Uterus (tissue), 4 donors: Measurements from ENCODE around the gene MGRN1. TPM values are rescaled to one million over a fixed set of nuclear protein-coding genes. Genes with fewer than 3 reads are reported as not detected.

Experiments used
- DNase-seq, 2 donors: peaks; one replicate each; pipeline ENCODE4 v3.0.0-alpha.2; 2019 to 2020
- H3K27ac ChIP-seq, 2 donors: fragments of 200-600 bp; sonication (generic); 1 replicate in 1 of 2; 2 replicates in 1 of 2; pipeline ENCODE4 v1.5.1; 2016 to 2018
- H3K27me3 ChIP-seq, 2 donors: fragments of 200-600 bp; sonication (generic); one replicate each; pipeline ENCODE4 v1.5.1; 2018 to 2019; ENCODE audit warnings: control low read depth in 1 of 2
- H3K36me3 ChIP-seq, 2 donors: fragments of 200-600 bp; sonication (generic); one replicate each; pipeline ENCODE4 v1.5.1; 2019; ENCODE audit warnings: control low read depth in 1 of 2
- H3K4me1 ChIP-seq, 2 donors: fragments of 200-600 bp; sonication (generic); one replicate each; pipeline ENCODE4 v1.5.1; 2018 to 2019; ENCODE audit warnings: control low read depth in 1 of 2
- H3K4me3 ChIP-seq, 2 donors: fragments of 200-600 bp; sonication (generic); 1 replicate in 1 of 2; 2 replicates in 1 of 2; pipeline ENCODE4 v1.5.1; 2018 to 2019; ENCODE audit warnings: mild to moderate bottlenecking in 1 of 2
- H3K9me3 ChIP-seq, 2 donors: fragments of 200-600 bp; sonication (generic); one replicate each; pipeline ENCODE4 v1.5.1; 2019; ENCODE audit warnings: control low read depth in 1 of 2
- CTCF ChIP-seq, 4 experiments: fragments of 200-600 bp in 2 of 4; fragments of 450-650 bp in 2 of 4; sonication (generic) in 2 of 4; IDR thresholded peaks; one replicate each; pipeline ENCODE4 v1.5.1; 2016 to 2019; ENCODE audit warnings: antibody characterized with exemption in 4 of 4, mild to moderate bottlenecking in 2 of 4, moderate library complexity in 1 of 4
- POLR2A ChIP-seq, 2 donors: fragments of 450-650 bp; IDR thresholded peaks; one replicate each; pipeline ENCODE4 v1.6.1; 2016; ENCODE audit warnings: antibody characterized with exemption in 2 of 2, mild to moderate bottlenecking in 1 of 2, moderate library complexity in 1 of 2
- intact Hi-C: fragments of 100-400 bp; cut with DNase I; formaldehyde crosslinking; loops from one replicate; pipeline ENCODE4 v1.15.1; 2023; ENCODE audit warnings: low total_unique reads
- total RNA-seq, 4 donors: library from RNA; depleted of rRNA in 3 of 4; stranded (reverse); fragments of >200 nt in 3 of 4; gene quantifications; one replicate each; pipeline versions ENCODE4 v1.1.0 to v1.2.4, GENCODE V29; 2014 to 2023
- donor health status: DM: yes; HTN: yes; CAD: no.

MGRN1 gene
- total RNA-seq, 4 donors from 2014 or later, result 19.0 to 107 (median 68.6) TPM

GRCh38 chr16:4603624-4604170, 20.9 kb upstream of the MGRN1 start:
- no peaks in the 10 kb centered on the region for H3K4me1 ChIP-seq
- no peaks in the 10 kb centered on the region for H3K36me3 ChIP-seq
- H3K9me3 ChIP-seq, result no peaks in the 10 kb centered on the region
- no peaks in the 10 kb centered on the region for H3K27me3 ChIP-seq
- no peak overlapping the region for H3K27ac ChIP-seq
- no peak for TF ChIP-seq POLR2A (IDR thresholded peaks at IDR 0.05)
- TF ChIP-seq CTCF (IDR thresholded peaks at IDR 0.05), result no peak
- DNase-seq, result no peak
- H3K4me3 ChIP-seq, result no peak overlapping the region
- intact Hi-C loops, result no loop called here

- Histone ChIP-seq H3K4me3 (no peak overlapping the region), H3K9me3 (no peaks in the 10 kb centered on the region), H3K27me3 (no peaks in the 10 kb centered on the region), H3K27ac (no peak overlapping the region), H3K36me3 (no peaks in the 10 kb centered on the region), H3K4me1 (no peaks in the 10 kb centered on the region)
- TF ChIP-seq POLR2A (IDR thresholded peaks at IDR 0.05), result no peak
- no peak for TF ChIP-seq CTCF (IDR thresholded peaks at IDR 0.05)
- DNase-seq, result no peak
- intact Hi-C loops, result no loop called here
These were observed 20.2 kb upstream of the MGRN1 start for GRCh38 chr16:4604401-4604800.

- no peak overlapping the region for H3K27ac ChIP-seq
- no peak for TF ChIP-seq CTCF (IDR thresholded peaks at IDR 0.05)
- no peak for TF ChIP-seq POLR2A (IDR thresholded peaks at IDR 0.05)
- H3K36me3 ChIP-seq, result no peaks in the 10 kb centered on the region
- H3K27me3 ChIP-seq, result no peaks in the 10 kb centered on the region
- intact Hi-C loops, result no loop called here
- H3K4me3 ChIP-seq, result no peak overlapping the region
- peaks cover 0 to 4% of the 10 kb centered on the region in 2 donors for H3K4me1 ChIP-seq
- H3K9me3 ChIP-seq, result no peaks in the 10 kb centered on the region
- DNase-seq, result no peak
These were observed 18.3 kb upstream of the MGRN1 start for GRCh38 chr16:4606354-4606753.

- Histone ChIP-seq H3K36me3 (no peaks in the 10 kb centered on the region), H3K27ac (no peak overlapping the region), H3K4me3 (no peak overlapping the region), H3K27me3 (no peaks in the 10 kb centered on the region), H3K9me3 (no peaks in the 10 kb centered on the region), H3K4me1 (peaks cover 0 to 18% of the 10 kb centered on the region in 2 donors)
- intact Hi-C loops, result no loop called here
- TF ChIP-seq CTCF (IDR thresholded peaks at IDR 0.05) (no peak), POLR2A (IDR thresholded peaks at IDR 0.05) (no peak)
- DNase-seq, result no peak
These were observed 16.6 kb upstream of the MGRN1 start for GRCh38 chr16:4607841-4608703.

GRCh38 chr16:4608704-4608980, 16.0 kb upstream of the MGRN1 start:
- intact Hi-C loops, result no loop called here
- no peaks in the 10 kb centered on the region for H3K36me3 ChIP-seq

More at GRCh38 chr16:4608704-4608980, 16.0 kb upstream of the MGRN1 start:
- Histone ChIP-seq H3K4me3 (no peak overlapping the region), H3K9me3 (no peaks in the 10 kb centered on the region), H3K4me1 (peaks cover 0 to 24% of the 10 kb centered on the region in 2 donors), H3K27ac (no peak overlapping the region), H3K27me3 (no peaks in the 10 kb centered on the region)
- TF ChIP-seq POLR2A (IDR thresholded peaks at IDR 0.05), result no peak
- TF ChIP-seq CTCF (IDR thresholded peaks at IDR 0.05), result no peak
- no peak for DNase-seq
